WERI-Rb-1 (cell line): ENCODE measurements around the gene MKS1.

Source experiments
- DNase-seq: peaks from one replicate; pipeline ENCODE4 v3.0.0-alpha.2; 2020
- H3K27ac ChIP-seq: fragments of 250-450 bp; sonication (Bioruptor Pico); 2 replicates; pipeline ENCODE4 v1.5.1; 2020; ENCODE audit warnings: mild to moderate bottlenecking, moderate library complexity
- H3K27me3 ChIP-seq: fragments of 250-450 bp; sonication (Bioruptor Pico); 2 replicates; pipeline ENCODE4 v1.5.1; 2021; ENCODE audit warnings: mild to moderate bottlenecking, low read depth, moderate library complexity; ENCODE audit not compliant: insufficient read depth, severe bottlenecking
- H3K36me3 ChIP-seq: fragments of 250-450 bp; sonication (Bioruptor Pico); 2 replicates; pipeline ENCODE4 v1.5.1; 2020; ENCODE audit warnings: mild to moderate bottlenecking, moderate library complexity
- H3K4me3 ChIP-seq: 2 replicates; pipeline ENCODE4 v1.5.1; 2011; ENCODE audit warnings: low read depth, mild to moderate bottlenecking, control low read depth, low read length
- H3K9me3 ChIP-seq: fragments of 250-450 bp; sonication (Bioruptor Pico); 2 replicates; pipeline ENCODE4 v1.5.1; 2021; ENCODE audit warnings: mild to moderate bottlenecking, moderate library complexity; ENCODE audit not compliant: severe bottlenecking
- TF ChIP-seq, protein P1 (sequence below): IDR thresholded peaks from 2 replicates; pipeline ENCODE4 v1.5.1; 2011; ENCODE audit warnings: low read depth, mild to moderate bottlenecking, control low read depth, inconsistent platforms, low read length

MKS1 gene

DNA sequence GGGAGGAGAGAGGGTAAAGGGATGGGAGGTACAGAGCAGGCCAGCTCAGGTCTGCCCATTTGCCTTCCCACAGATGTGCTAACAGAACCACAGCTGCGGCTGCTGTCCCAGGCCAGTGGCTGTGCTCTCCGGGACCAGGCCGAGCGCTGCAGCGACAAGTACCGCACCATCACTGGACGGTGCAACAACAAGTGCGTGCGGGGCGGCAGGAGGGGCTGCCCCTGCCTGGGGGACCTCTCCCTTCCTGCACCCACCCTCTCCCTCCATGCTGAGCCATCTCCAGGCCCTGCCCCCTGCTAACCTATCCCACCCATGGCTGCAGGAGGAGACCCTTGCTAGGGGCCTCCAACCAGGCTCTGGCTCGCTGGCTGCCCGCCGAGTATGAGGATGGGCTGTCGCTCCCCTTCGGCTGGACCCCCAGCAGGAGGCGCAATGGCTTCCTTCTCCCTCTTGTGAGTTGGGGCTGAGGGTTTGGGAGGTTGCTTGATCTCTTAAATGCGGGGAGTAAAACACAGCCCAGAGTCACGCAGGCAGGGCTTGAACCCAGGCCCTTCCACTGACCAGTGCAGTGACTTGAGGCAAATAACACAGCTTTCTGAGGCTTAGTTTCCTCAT, 25.3 kb downstream of the MKS1 start:
- Histone ChIP-seq H3K36me3 (no peaks in the 10 kb centered on the region), H3K9me3 (no peaks in the 10 kb centered on the region), H3K4me3 (no peak overlapping the region), H3K27me3 (no peaks in the 10 kb centered on the region), H3K27ac (no peak overlapping the region)
- DNase-seq, result no peak
- TF ChIP-seq, protein P1, sequence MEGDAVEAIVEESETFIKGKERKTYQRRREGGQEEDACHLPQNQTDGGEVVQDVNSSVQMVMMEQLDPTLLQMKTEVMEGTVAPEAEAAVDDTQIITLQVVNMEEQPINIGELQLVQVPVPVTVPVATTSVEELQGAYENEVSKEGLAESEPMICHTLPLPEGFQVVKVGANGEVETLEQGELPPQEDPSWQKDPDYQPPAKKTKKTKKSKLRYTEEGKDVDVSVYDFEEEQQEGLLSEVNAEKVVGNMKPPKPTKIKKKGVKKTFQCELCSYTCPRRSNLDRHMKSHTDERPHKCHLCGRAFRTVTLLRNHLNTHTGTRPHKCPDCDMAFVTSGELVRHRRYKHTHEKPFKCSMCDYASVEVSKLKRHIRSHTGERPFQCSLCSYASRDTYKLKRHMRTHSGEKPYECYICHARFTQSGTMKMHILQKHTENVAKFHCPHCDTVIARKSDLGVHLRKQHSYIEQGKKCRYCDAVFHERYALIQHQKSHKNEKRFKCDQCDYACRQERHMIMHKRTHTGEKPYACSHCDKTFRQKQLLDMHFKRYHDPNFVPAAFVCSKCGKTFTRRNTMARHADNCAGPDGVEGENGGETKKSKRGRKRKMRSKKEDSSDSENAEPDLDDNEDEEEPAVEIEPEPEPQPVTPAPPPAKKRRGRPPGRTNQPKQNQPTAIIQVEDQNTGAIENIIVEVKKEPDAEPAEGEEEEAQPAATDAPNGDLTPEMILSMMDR, result peak; percentile 36

DNA sequence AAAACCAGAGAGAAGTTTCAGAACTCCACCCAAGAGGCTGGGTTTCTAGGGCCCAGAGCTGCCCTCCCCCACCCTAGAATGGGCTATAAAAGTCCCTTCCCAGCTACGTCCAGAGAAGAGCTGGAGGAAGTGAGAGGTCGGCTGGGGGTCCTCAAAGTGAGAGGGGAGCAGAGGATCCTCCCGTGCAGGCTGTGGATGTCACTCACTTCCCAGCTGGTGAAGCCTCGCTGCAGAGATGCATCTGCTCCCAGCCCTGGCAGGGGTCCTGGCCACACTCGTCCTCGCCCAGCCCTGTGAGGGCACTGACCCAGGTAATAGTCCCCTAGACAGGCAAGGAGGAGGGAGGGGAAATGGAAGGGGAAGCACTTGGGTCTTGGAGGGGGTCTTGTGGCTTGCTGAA, 26.4 kb downstream of the MKS1 start, which contains the start of gene EPX:
Gene EPX, plus strand, starts transcription at position 115 of the 400 bp plus-strand sequence. Its CDS starts 121 bp downstream, at position 236.
- no peak for DNase-seq
- Histone ChIP-seq H3K27me3 (no peaks in the 10 kb centered on the region), H3K4me3 (no peak within 1 kb of the TSS), H3K36me3 (no peaks in the 10 kb centered on the region), H3K9me3 (no peaks in the 10 kb centered on the region), H3K27ac (no peak within 1 kb of the TSS)
- TF ChIP-seq, protein P1, result no peak

DNA sequence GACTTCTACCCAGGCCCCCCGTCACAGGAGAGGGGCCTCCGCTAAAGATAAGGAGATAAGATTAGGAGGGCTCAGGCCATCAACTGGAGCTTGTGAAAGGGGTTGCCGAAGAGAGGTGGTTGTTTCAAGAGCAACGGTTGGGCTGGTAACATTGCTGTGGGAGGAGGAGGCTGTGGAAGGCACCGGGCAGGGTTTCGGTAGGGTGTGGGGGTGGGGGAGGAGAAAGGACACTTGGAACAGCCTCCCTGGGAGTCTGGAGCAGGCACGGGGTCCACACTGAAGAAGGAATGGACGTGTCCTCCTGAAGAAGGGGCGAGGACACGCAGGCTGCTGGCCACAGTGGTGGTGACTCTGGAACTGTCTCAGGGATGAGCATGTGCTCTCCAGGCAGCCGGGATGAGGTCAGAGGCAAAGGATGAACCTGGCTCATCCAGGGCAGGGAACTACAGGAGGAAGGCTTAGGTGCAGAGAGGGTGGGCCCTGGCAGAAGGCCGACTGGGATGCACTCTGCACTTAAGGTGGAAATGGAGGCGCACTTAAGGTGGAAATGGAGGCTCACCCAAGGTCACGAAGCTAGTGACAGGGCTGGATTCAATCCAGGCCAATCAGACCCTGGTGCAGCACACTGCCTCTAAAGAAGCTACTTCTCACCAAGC, 27.7 kb downstream of the MKS1 start:
- H3K27me3 ChIP-seq, result no peaks in the 10 kb centered on the region
- H3K27ac ChIP-seq, result no peak overlapping the region
- no peak overlapping the region for H3K4me3 ChIP-seq
- no peaks in the 10 kb centered on the region for H3K9me3 ChIP-seq
- TF ChIP-seq, protein P1, result no peak
- no peaks in the 10 kb centered on the region for H3K36me3 ChIP-seq
- peak; percentile 51 for DNase-seq

DNA sequence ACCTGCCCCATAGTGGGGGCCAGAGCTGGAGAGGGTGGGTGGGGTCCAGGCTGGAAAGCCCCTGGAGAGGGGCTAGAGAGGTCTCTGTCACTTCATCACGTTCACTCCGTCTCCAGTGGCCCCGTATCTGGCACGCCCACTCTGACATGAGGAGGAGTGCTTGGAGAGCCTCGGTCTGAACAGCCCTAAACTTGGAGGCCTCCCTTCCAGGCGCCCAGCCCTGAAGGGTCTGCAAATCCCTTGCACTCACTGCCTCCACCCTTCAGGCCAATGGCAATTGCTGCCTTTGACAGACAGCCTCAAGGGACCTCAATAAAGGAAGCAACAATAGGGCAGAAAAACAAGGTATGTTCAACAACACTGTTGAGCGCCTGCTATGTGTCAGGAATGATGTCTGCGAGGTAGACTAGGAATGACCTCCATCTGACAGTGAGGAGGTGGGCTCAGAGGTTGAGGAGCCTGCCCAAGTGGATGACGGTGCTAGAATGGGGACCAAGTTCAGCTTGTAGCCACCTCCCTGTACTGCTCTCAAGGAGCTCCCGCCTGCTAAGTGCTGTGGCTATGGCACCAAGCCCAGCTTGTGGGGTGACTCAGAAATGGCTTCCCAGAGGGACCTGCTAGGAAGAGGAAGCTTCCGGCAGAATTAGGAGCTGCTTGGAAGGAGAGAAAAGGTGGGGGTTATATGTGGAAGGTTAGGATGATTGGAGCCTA, 29.5 kb downstream of the MKS1 start:
- TF ChIP-seq, protein P1, result no peak
- no peak overlapping the region for H3K27ac ChIP-seq
- no peaks in the 10 kb centered on the region for H3K27me3 ChIP-seq
- no peaks in the 10 kb centered on the region for H3K9me3 ChIP-seq
- DNase-seq, result no peak
- H3K4me3 ChIP-seq, result no peak overlapping the region
- no peaks in the 10 kb centered on the region for H3K36me3 ChIP-seq

DNA sequence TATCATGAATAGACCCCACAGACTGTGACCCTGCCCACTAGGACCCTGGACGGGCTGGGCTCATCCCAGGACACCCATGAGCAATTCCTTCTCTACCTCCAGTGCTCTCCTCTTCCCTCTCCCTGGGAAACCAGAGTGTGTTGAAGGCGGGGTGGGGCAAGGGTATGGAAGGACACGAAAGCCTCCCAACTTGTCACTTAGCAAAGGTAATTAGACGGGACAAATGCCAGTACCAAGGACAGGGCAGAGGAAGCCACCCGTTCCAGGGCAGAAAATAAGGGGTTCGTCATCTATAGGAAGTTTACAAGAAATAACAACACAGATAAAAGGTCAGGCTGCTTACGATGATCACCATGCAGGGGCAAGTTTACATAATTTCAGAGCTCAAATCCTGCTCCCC, 31.4 kb downstream of the MKS1 start:
- H3K36me3 ChIP-seq, result no peaks in the 10 kb centered on the region
- DNase-seq, result no peak
- H3K27ac ChIP-seq, result no peak overlapping the region
- no peak overlapping the region for H3K4me3 ChIP-seq
- H3K9me3 ChIP-seq, result no peaks in the 10 kb centered on the region
- TF ChIP-seq, protein P1, result no peak
- no peaks in the 10 kb centered on the region for H3K27me3 ChIP-seq
